K562 (cell line): ENCODE data around the gene FRAT1. TPM values are rescaled to one million over a fixed set of nuclear protein-coding genes. Genes with fewer than 3 reads are reported as not detected.
A peak's percentile ranks its signal among the peaks of the same experiment; 100 is the strongest.

Source experiments
- CEBPG ChIP-seq, 3 experiments: fragments of 200-800 bp in 1 of 3; sonication (Bioruptor generic) in 1 of 3; sonication (generic) in 1 of 3; formaldehyde crosslinking in 1 of 3; IDR thresholded peaks in 2 of 3; conservative IDR thresholded peaks in 1 of 3; 2 replicates each; pipeline versions ENCODE4 v1.6.1 to v1.8.0; 2016 to 2022; ENCODE audit warnings: missing compliant biosample characterization in 2 of 3, missing genetic modification characterization in 2 of 3, mild to moderate bottlenecking in 1 of 3, missing genetic modification reagents in 1 of 3
- E2F6 ChIP-seq, 2 experiments: IDR thresholded peaks; 2 replicates each; pipeline ENCODE4 v1.6.1; 2011; ENCODE audit warnings: borderline replicate concordance in 1 of 2, control low read depth in 1 of 2, low read depth in 1 of 2, low read length in 1 of 2, mild to moderate bottlenecking in 1 of 2, mixed read lengths in 1 of 2, moderate library complexity in 1 of 2; ENCODE audit not compliant: insufficient read depth in 1 of 2, insufficient read length in 1 of 2, poor library complexity in 1 of 2, severe bottlenecking in 1 of 2; ENCODE audit errors: extremely low read depth in 1 of 2
- FOXM1 ChIP-seq, 2 experiments: fragments of 450-650 bp in 1 of 2; sonication (generic) in 1 of 2; formaldehyde crosslinking in 1 of 2; IDR thresholded peaks; 2 replicates each; pipeline versions ENCODE4 v1.6.1 to v1.9.0; 2017 to 2022; ENCODE audit warnings: low read depth in 2 of 2, mild to moderate bottlenecking in 2 of 2, missing genetic modification reagents in 1 of 2, moderate library complexity in 1 of 2
- GATAD2A ChIP-seq: fragments of 450-650 bp; IDR thresholded peaks from 2 replicates; pipeline ENCODE4 v1.6.1; 2017
- HDAC1 ChIP-seq, 2 experiments: fragments of 450-650 bp; IDR thresholded peaks; 2 replicates each; pipeline ENCODE4 v1.6.1; 2016 to 2017; ENCODE audit warnings: inconsistent platforms in 1 of 2, mild to moderate bottlenecking in 1 of 2, moderate library complexity in 1 of 2
- KLF10 ChIP-seq: fragments of 250-450 bp; sonication (Bioruptor Pico); IDR thresholded peaks from 2 replicates; pipeline ENCODE4 v1.6.1; 2021; ENCODE audit warnings: matching md5 sums
- NKRF ChIP-seq: fragments of 450-650 bp; IDR thresholded peaks from 2 replicates; pipeline ENCODE4 v1.6.1; 2016; ENCODE audit warnings: borderline replicate concordance
- POU5F1 ChIP-seq: fragments of 150-350 bp; IDR thresholded peaks from 2 replicates; pipeline ENCODE4 v1.6.1; 2014; ENCODE audit warnings: borderline replicate concordance, low read length, low read depth, mild to moderate bottlenecking; ENCODE audit not compliant: partially characterized antibody
- SMAD2 ChIP-seq: fragments of 150-350 bp; IDR thresholded peaks from 2 replicates; pipeline ENCODE4 v1.6.1; 2014; ENCODE audit warnings: low read depth, mild to moderate bottlenecking, low read length
- SMAD4 ChIP-seq: fragments of 250-450 bp; sonication (Bioruptor Pico); conservative IDR thresholded peaks from 2 replicates; pipeline ENCODE4 v1.8.0; 2021; ENCODE audit warnings: inconsistent platforms, mild to moderate bottlenecking, moderate library complexity
- SP2 ChIP-seq: IDR thresholded peaks from 2 replicates; pipeline ENCODE4 v1.6.1; 2011; ENCODE audit warnings: mild to moderate bottlenecking, low read depth, low read length, moderate library complexity; ENCODE audit not compliant: poor library complexity, severe bottlenecking; ENCODE audit errors: extremely low read depth
- TFAP4 ChIP-seq: sonication (generic); formaldehyde crosslinking; IDR thresholded peaks from 2 replicates; pipeline ENCODE4 v1.8.0; 2022; ENCODE audit warnings: missing genetic modification reagents, mild to moderate bottlenecking, moderate library complexity, borderline replicate concordance
- ZNF740 ChIP-seq, 3 experiments: fragments of 200-800 bp in 1 of 3; sonication (Bioruptor generic) in 1 of 3; sonication (generic) in 1 of 3; formaldehyde crosslinking in 1 of 3; IDR thresholded peaks; 2 replicates each; pipeline versions ENCODE4 v1.6.1 to v1.8.0; 2016 to 2022; ENCODE audit warnings: mild to moderate bottlenecking in 2 of 3, missing compliant biosample characterization in 2 of 3, missing genetic modification characterization in 2 of 3, missing genetic modification reagents in 1 of 3
- ZNF79 ChIP-seq: fragments of 250-450 bp; sonication (Bioruptor Pico); IDR thresholded peaks from 2 replicates; pipeline ENCODE4 v1.4.0; 2020; ENCODE audit warnings: low read depth, mild to moderate bottlenecking, moderate library complexity
- polyA plus RNA-seq, 8 experiments: library from polyadenylated mRNA; depleted of rRNA in 4 of 8; stranded (reverse) in 5 of 8; unstranded in 3 of 8; fragments of >200 nt; fragmentation: Nextera tagmentation in 2 of 8; fragmentation: Illumina TruSeq in 1 of 8; extraction: Ambion mirVana in 2 of 8; extraction: Trizol in 1 of 8; gene quantifications; 2 replicates each; pipeline versions ENCODE4 v1.2.1 to v1.2.3, GENCODE V29; 2011 to 2014; ENCODE audit warnings: inconsistent platforms in 1 of 8, missing spikeins in 1 of 8
- total RNA-seq, 7 experiments: library from RNA; depleted of rRNA in 6 of 7; stranded (reverse); fragments of >200 nt in 6 of 7; fragmentation: Illumina TruSeq in 2 of 7; extraction: Trizol in 2 of 7; gene quantifications; 2 replicates each; pipeline versions ENCODE4 v1.2.1 to v1.2.3, GENCODE V29; 2011 to 2021; ENCODE audit warnings: low replicate concordance in 1 of 7

FRAT1 gene
- total and polyA plus RNA-seq, 9 of the 15 experiments (the other 6 are each of a cell fraction or from before 2014, with no cell fraction given) = 0.11 to 4.6 (median 1.4) TPM

- TF ChIP-seq NKRF (peak; percentile 52; the same call in 1 of the 2 replicates), ZNF740 (CRISPR knock-in tag; IDR thresholded peaks at IDR 0.05) (0 out of 2 replicates have a peak, but pooled peaks have one; percentile 37), ZNF740 (tag; IDR thresholded peaks at IDR 0.05) (no peak), SMAD2 (no peak), SP2 (peak; percentile 59), TFAP4 (CRISPR knock-in tag) (peak; percentile 89), FOXM1 (IDR thresholded peaks at IDR 0.05; ENCODE audit: low read depth) (peak; percentile 92), FOXM1 (CRISPR knock-in tag; IDR thresholded peaks at IDR 0.05; ENCODE audit: low read depth) (no peak), ZNF79 (CRISPR knock-in tag) (no peak), SMAD4 (CRISPR knock-in tag) (peak; percentile 52; the same call in 1 of the 2 replicates), E2F6 (IDR thresholded peaks at IDR 0.05; ENCODE audit: borderline replicate concordance in 1 of 2, extremely low read depth in 1 of 2, insufficient read depth in 1 of 2, insufficient read length in 1 of 2, low read depth in 1 of 2, low read length in 1 of 2, poor library complexity in 1 of 2, severe bottlenecking in 1 of 2) (peak in 1 of 2 experiments; percentile 11), HDAC1 (IDR thresholded peaks at IDR 0.05) (peak in 1 of 2 experiments; percentile 51; a peak in 2 of 4 replicates), POU5F1 (no peak), CEBPG (CRISPR knock-in tag; IDR thresholded peaks at IDR 0.05) (no peak), CEBPG (tag; conservative IDR thresholded peaks at IDR 0.05 in 1 of 2, IDR thresholded peaks at IDR 0.05 in 1 of 2) (peak in 1 of 2 experiments; percentile 36; a peak in 1 of 4 replicates), GATAD2A (peak; percentile 77), KLF10 (no peak)
Observed at GRCh38 chr10:97292097-97292861, 26.8 kb upstream of the FRAT1 start, which contains the start of gene ARHGAP19 (continued).
